Measurements from ENCODE around the gene SEMA3A.

The SEMA3A gene

GRCh38 chr7:83987764-83988163, 206.8 kb downstream of the SEMA3A start:
- no peak for DNase-seq

- DNase-seq, result no peak
Observed at GRCh38 chr7:83985821-83986220, 208.8 kb downstream of the SEMA3A start.

- no peak for DNase-seq
Observed at GRCh38 chr7:83984591-83984990, 210.0 kb downstream of the SEMA3A start.

GRCh38 chr7:83984076-83984475, 210.5 kb downstream of the SEMA3A start:
- DNase-seq, result no peak

GRCh38 chr7:83983606-83984005, 211.0 kb downstream of the SEMA3A start:
- no peak for DNase-seq

GRCh38 chr7:83976302-83976701, 218.3 kb downstream of the SEMA3A start:
- no peak for DNase-seq

- DNase-seq, result no peak
Observed at GRCh38 chr7:83970081-83970480, 224.5 kb downstream of the SEMA3A start.

- no peak for DNase-seq
Observed at GRCh38 chr7:83964318-83964717, 230.3 kb downstream of the SEMA3A start.

- no peak for DNase-seq
Observed at GRCh38 chr7:83957333-83957732, 237.3 kb downstream of the SEMA3A start.

- no peak for DNase-seq
Observed at GRCh38 chr7:83956104-83956503, 238.5 kb downstream of the SEMA3A start.

- no peak for DNase-seq
Observed at GRCh38 chr7:83952236-83952635, 242.4 kb downstream of the SEMA3A start.

- DNase-seq, result no peak
Observed at GRCh38 chr7:83947260-83947659, 247.3 kb downstream of the SEMA3A start.

GRCh38 chr7:83946801-83947200, 247.8 kb downstream of the SEMA3A start:
- DNase-seq, result no peak

GRCh38 chr7:83941300-83941699, 253.3 kb downstream of the SEMA3A start:
- no peak for DNase-seq

- no peak for DNase-seq
Observed at GRCh38 chr7:83937930-83938329, 256.7 kb downstream of the SEMA3A start.

GRCh38 chr7:83936056-83936708, 258.4 kb downstream of the SEMA3A start:
- peak; percentile 24 for DNase-seq

- DNase-seq, result no peak
Observed at GRCh38 chr7:83934118-83934734, 260.4 kb downstream of the SEMA3A start.

- DNase-seq, result no peak
Observed at GRCh38 chr7:83931968-83932367, 262.6 kb downstream of the SEMA3A start.

GRCh38 chr7:83930262-83930661, 264.3 kb downstream of the SEMA3A start:
- no peak for DNase-seq

GRCh38 chr7:83925860-83926259, 268.7 kb downstream of the SEMA3A start:
- no peak for DNase-seq

GRCh38 chr7:83921941-83922607, 272.5 kb downstream of the SEMA3A start:
- no peak for DNase-seq

- DNase-seq, result no peak
Observed at GRCh38 chr7:83921271-83921940, 273.2 kb downstream of the SEMA3A start.

GRCh38 chr7:83918142-83918541, 276.4 kb downstream of the SEMA3A start:
- no peak for DNase-seq

GRCh38 chr7:83913174-83913573, 281.4 kb downstream of the SEMA3A start:
- DNase-seq, result no peak
